GM20000 (cell line): ENCODE measurements around the gene TAF8.

ENCODE experiments used
- DNase-seq: peaks from one replicate; pipeline ENCODE4 v3.0.0; 2012; ENCODE audit warnings: low spot score
- CTCF ChIP-seq: IDR thresholded peaks from 2 replicates; pipeline ENCODE4 v1.5.1; 2012; ENCODE audit warnings: mild to moderate bottlenecking, control low read depth; ENCODE audit errors: extremely low read depth, missing control alignments

TAF8 gene

GRCh38 chr6:42084889-42085288 lies 34.6 kb downstream of the TAF8 start:
- no peak for TF ChIP-seq CTCF
- DNase-seq: no peak

GRCh38 chr6:42086046-42087035 lies 36.0 kb downstream of the TAF8 start:
- no peak for TF ChIP-seq CTCF
- no peak for DNase-seq

GRCh38 chr6:42088101-42088591 lies 37.8 kb downstream of the TAF8 start:
- no peak for DNase-seq
- TF ChIP-seq CTCF: no peak

- no peak for DNase-seq
- no peak for TF ChIP-seq CTCF
These were observed 40.7 kb downstream of the TAF8 start for GRCh38 chr6:42090819-42091717.

GRCh38 chr6:42091718-42092023 lies 41.3 kb downstream of the TAF8 start:
- no peak for TF ChIP-seq CTCF
- DNase-seq: no peak

GRCh38 chr6:42093582-42094329 lies 43.4 kb downstream of the TAF8 start:
- no peak for TF ChIP-seq CTCF
- no peak for DNase-seq
